ENCODE results near the gene GNAS.

Gene GNAS

GRCh38 chr20:58880994-58881752 lies 28.7 kb downstream of the GNAS start:
- DNase-seq (ENCODE audit: low read depth in 2 of 2): no peak

DNA sequence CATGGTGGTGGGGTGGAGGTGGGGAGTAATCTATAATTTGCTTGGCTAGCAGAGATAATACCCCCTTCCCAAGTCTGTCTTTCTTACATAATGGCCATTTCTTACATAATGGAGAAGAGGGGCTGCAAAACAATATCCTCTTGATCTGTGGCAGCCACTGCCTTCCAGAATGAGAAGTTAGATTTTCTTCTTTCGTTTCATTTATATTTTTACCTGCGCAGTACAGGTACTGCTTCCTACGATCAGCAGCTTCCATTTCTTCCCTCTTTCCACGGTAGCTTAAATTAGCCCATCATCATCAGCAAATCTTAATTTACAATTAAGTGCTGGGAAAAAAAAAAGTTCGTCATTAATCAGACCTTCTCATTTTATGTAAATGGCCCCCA lies 30.2 kb downstream of the GNAS start:
- no peak for DNase-seq (ENCODE audit: low read depth in 2 of 2)

GRCh38 chr20:58883241-58883691 lies 30.8 kb downstream of the GNAS start:
- no peak for DNase-seq (ENCODE audit: low read depth in 2 of 2)

- DNase-seq (ENCODE audit: low read depth in 2 of 2): no peak
Measured at GRCh38 chr20:58884966-58885365, 32.5 kb downstream of the GNAS start.

- DNase-seq (ENCODE audit: low read depth in 2 of 2): no peak
Measured at GRCh38 chr20:58886546-58886945, 34.0 kb downstream of the GNAS start.

GRCh38 chr20:58888103-58888502 lies 35.6 kb downstream of the GNAS start:
- DNase-seq (ENCODE audit: low read depth in 2 of 2): no peak

DNA sequence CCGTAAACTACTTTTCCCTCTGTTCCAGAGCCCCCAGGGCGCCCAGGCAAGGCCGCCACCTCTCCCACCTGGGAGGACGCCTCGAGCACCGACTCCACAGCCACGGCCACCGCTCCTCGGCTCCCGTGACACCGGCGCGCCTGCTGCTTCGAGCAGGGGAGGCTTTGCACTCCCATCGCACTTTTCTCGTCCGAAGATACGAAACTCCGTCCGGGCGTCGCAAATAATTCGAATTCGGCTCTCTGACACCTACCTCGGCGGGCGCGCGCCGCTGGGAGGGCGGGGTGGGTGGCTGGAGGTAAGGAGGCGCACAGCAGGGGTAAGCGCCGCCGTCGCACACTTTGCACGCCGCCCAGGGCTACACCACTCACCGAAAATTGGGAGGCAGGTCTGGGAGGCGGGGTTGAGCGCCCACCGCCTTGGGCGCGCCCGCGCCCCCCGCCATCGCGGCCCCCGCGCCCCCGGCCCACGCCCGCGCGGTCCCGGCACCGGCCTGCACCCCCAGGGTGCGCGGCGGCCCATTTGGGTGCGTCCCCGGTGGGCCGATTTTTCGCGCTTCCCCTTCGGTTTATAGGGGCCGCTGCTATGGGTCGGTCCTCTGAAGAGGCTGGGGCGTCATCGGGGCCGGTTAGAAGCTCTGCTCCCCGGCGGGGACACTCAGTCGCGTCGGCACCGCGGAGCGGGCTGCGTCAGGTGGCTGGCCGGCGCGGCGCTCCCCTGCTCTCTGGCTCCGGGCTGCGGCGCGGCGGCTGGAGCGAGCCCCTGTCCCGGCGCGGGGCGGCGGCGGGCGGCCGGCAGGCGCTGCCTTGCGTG lies 36.2 kb downstream of the GNAS start:
- DNase-seq (ENCODE audit: low read depth in 2 of 2): peak; percentile 65 to 71

- DNase-seq (ENCODE audit: low read depth in 2 of 2): no peak
Measured at GRCh38 chr20:58889334-58889760, 36.8 kb downstream of the GNAS start.

DNA sequence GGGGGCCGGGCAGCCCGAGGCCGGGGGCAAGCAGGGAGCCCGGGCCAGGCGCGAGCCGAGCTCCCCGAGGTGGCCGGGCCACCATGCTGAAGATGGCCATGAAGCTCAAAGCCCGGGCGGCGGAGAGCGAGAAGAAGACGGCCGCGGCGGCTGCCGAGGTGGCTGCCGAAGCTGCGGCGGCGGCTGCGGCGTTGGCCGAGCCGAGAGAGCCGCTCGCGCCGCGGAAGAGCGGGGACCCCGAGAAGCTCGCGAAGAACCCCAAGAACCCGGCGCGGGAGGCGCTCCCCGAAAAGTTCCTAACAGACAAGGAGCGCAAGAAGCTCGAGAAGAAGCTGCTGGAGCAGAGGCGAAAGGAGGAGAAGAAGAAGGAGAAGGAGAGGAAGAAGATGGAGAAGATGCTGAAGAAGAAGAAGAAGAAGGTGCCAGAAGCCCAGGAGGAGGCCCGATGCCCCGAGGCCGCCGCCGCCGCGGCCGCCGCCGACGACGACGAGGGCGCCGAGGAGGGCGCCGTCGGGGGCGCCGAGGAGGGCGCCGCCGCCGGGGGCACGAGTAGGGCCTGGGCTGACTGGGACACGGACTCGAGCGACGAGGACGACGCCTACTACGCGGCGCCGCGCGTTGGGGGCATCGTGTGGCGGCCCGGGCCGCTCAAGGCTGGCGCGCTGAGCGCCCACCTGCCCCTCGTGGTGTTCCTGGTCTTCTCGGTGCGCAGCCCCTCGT lies 37.4 kb downstream of the GNAS start:
- DNase-seq (ENCODE audit: low read depth in 2 of 2): no peak

DNA sequence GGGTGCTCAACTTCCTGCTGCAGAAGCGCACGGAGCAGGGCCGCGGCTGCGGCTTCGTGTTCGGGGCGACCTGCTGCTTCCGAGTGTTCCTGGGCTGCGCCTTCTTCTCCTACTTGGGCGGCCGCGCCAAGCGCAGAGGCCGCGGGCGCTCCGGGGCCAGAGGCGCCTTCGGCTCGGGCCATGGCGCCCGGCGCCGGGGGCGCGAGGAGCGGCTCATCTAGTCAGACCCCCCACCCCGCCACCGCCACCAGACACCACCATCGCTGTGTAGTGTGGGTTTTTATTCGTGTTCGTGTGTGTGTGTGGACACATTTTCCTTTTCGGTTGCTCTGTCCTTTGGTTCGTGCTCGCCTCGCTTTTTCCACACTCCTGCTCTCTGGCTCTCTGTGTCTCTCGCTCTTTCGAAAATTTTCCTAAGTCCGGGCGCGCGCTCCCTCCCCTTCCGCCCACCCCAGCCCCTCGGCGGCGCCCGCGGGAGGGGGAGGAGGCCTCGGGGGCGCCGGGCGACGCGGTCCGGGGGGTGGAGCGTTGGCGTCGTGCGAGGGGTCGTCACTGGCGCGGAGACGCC lies 38.1 kb downstream of the GNAS start:
- DNase-seq (ENCODE audit: low read depth in 2 of 2): peak; percentile 61 to 66

GRCh38 chr20:58891086-58891717 lies 38.7 kb downstream of the GNAS start:
- peak; percentile 54 to 61 for DNase-seq (ENCODE audit: low read depth in 2 of 2)

- DNase-seq (ENCODE audit: low read depth in 2 of 2): no peak
Measured at GRCh38 chr20:58891718-58892140, 39.2 kb downstream of the GNAS start.

DNA sequence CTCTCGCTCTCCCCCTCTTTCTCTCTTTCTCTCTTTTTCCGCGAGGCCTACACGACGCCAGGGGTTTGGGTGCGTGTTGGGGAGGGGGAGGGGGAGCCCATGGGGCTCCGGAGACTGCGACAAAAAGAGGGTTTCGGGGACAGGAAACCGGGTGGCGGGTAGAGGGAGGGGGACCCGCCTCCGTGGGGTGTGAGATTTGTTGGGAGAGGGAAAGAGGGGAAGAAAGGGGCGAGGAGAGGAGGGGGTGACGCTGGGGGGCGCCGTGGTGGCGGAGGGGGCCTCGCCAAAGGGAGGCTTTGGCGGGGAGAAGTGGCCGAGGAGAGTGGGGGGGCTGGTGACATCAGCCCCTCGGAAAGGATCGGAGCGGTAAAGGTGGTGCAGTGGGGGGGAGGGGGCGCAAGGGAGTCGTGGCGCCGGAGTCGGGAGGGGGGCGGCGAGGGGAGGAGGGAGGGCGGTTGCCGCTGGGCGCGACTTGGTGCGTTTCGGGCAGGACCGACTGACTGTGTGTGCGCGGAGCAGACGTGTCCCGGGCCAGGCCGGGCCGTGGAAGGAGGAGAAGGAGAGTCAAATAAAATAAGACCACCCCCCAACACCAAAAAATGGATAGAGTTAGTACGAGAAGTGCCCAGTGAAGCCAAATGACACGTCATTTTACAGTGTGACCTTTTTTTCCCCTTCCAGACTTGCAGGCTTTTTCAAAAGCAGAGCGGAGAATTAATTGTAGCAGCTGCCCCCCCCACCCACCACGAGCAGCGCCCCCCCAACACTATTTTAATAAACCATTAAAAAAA lies 39.8 kb downstream of the GNAS start:
- peak; percentile 64 to 65 for DNase-seq (ENCODE audit: low read depth in 2 of 2)

GRCh38 chr20:58892932-58893224 lies 40.4 kb downstream of the GNAS start:
- no peak for DNase-seq (ENCODE audit: low read depth in 2 of 2)

GRCh38 chr20:58893355-58894120 lies 41.0 kb downstream of the GNAS start:
- DNase-seq (ENCODE audit: low read depth in 2 of 2): peak in 1 of 2 donors; percentile 43

GRCh38 chr20:58894652-58895447 lies 42.3 kb downstream of the GNAS start:
- DNase-seq (ENCODE audit: low read depth in 2 of 2): no peak

- no peak for DNase-seq (ENCODE audit: low read depth in 2 of 2)
Measured at GRCh38 chr20:58895448-58896180, 43.1 kb downstream of the GNAS start.

DNA sequence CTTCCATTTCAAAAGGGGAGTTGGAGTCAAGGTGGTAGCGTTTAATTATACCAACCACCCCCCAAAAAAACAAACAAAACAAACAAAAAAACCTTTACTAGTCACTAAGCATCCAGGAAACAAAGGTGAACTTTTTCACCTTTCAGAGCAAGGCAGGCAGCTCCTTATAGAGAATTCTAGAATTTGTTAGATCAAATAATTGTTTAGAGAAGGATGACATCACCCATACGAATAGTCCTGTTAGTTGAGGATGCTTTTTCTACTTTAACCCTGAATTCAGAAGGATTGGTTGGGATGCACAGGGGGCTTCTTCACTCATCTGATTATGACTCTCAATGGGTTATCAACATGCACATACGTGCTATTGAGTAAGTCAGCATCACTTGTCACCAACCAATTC lies 44.3 kb downstream of the GNAS start:
- DNase-seq (ENCODE audit: low read depth in 2 of 2): no peak

- DNase-seq (ENCODE audit: low read depth in 2 of 2): no peak
Measured at GRCh38 chr20:58897488-58897887, 45.0 kb downstream of the GNAS start.
